GM23338 (cell line): ENCODE results near the gene C11orf52. TPM values are rescaled to one million over a fixed set of nuclear protein-coding genes. Genes with fewer than 3 reads are reported as not detected.
"Not testable (repeated sequence)": the region's sequence is repeated elsewhere in the genome, so short reads cannot be mapped to it uniquely, and the experiment has no call there.

Source experiments
- ATAC-seq: fragments of 200-7000 bp; cut with Tn5 transposase; 3 replicates; pipeline ENCODE4 v1.9.1; 2020
- DNase-seq: peaks from one replicate; pipeline ENCODE4 v3.0.0-alpha.2; 2015; ENCODE audit warnings: low spot score
- H2AFZ ChIP-seq: fragments of 200-600 bp; sonication (generic); 2 replicates; pipeline ENCODE4 v1.8.0; 2016; ENCODE audit warnings: antibody characterized with exemption, mild to moderate bottlenecking, moderate library complexity
- H3F3A ChIP-seq: fragments of 200-600 bp; sonication (generic); replicated peaks from 2 replicates; pipeline ENCODE4 v1.8.0; 2017; ENCODE audit warnings: antibody characterized with exemption, mixed run types, low read depth
- H3K27ac ChIP-seq: fragments of 200-600 bp; sonication (generic); 2 replicates; pipeline ENCODE4 v1.6.1; 2016; ENCODE audit warnings: low read depth
- H3K27me3 ChIP-seq: fragments of 200-600 bp; sonication (generic); 2 replicates; pipeline ENCODE4 v1.8.0; 2016; ENCODE audit warnings: mild to moderate bottlenecking, mixed run types, moderate library complexity; ENCODE audit not compliant: insufficient read depth
- H3K36me3 ChIP-seq: fragments of 200-600 bp; sonication (generic); 2 replicates; pipeline ENCODE4 v1.8.0; 2016; ENCODE audit warnings: mild to moderate bottlenecking; ENCODE audit not compliant: insufficient read depth
- H3K4me1 ChIP-seq: fragments of 200-600 bp; sonication (generic); 2 replicates; pipeline ENCODE4 v1.8.0; 2016; ENCODE audit warnings: mild to moderate bottlenecking, moderate library complexity; ENCODE audit not compliant: insufficient read depth
- H3K4me2 ChIP-seq: fragments of 200-600 bp; sonication (generic); 2 replicates; pipeline ENCODE4 v1.7.1; 2017; ENCODE audit warnings: mixed run types
- H3K4me3 ChIP-seq: fragments of 200-600 bp; sonication (generic); 2 replicates; pipeline ENCODE4 v1.6.1; 2016; ENCODE audit warnings: mixed run types
- H3K79me2 ChIP-seq: fragments of 200-600 bp; sonication (generic); replicated peaks from 2 replicates; pipeline ENCODE4 v1.8.0; 2017; ENCODE audit warnings: mild to moderate bottlenecking; ENCODE audit not compliant: insufficient read depth
- H3K9me2 ChIP-seq: fragments of 200-600 bp; sonication (generic); 2 replicates; pipeline ENCODE4 v1.8.0; 2017; ENCODE audit not compliant: insufficient read depth
- H4K20me1 ChIP-seq: fragments of 200-600 bp; sonication (generic); replicated peaks from 2 replicates; pipeline ENCODE4 v1.8.0; 2017; ENCODE audit warnings: mild to moderate bottlenecking; ENCODE audit not compliant: insufficient read depth
- H3K27ac Mint-ChIP-seq: 2 replicates; pipeline ENCODE4 v1.8.0; 2020; ENCODE audit warnings: inconsistent platforms, mild to moderate bottlenecking, moderate library complexity, mixed read lengths
- H3K27me3 Mint-ChIP-seq: 3 replicates; pipeline ENCODE4 v1.8.0; 2022; ENCODE audit warnings: low read depth, mild to moderate bottlenecking, moderate library complexity, mixed read lengths, inconsistent platforms; ENCODE audit not compliant: insufficient read depth, poor library complexity
- H3K36me3 Mint-ChIP-seq: 3 replicates; pipeline ENCODE4 v1.8.0; 2021; ENCODE audit warnings: low read depth, mild to moderate bottlenecking, inconsistent platforms, moderate library complexity, mixed read lengths
- H3K4me1 Mint-ChIP-seq: 3 replicates; pipeline ENCODE4 v1.8.0; 2020; ENCODE audit warnings: mild to moderate bottlenecking, inconsistent platforms, mixed read lengths
- H3K4me3 Mint-ChIP-seq: 3 replicates; pipeline ENCODE4 v1.8.0; 2021; ENCODE audit warnings: moderate library complexity, mild to moderate bottlenecking, inconsistent platforms, mixed read lengths
- H3K9me3 Mint-ChIP-seq: 3 replicates; pipeline ENCODE4 v1.8.0; 2020; ENCODE audit warnings: moderate library complexity, mild to moderate bottlenecking, inconsistent platforms, mixed read lengths
- CREB1 ChIP-seq: fragments of 250-450 bp; sonication (Bioruptor Pico); IDR thresholded peaks from 2 replicates; pipeline ENCODE4 v1.5.0; 2020; ENCODE audit warnings: low read depth, mild to moderate bottlenecking, moderate library complexity
- EZH2 ChIP-seq: fragments of 200-600 bp; sonication (generic); IDR thresholded peaks from one replicate; pipeline ENCODE4 v1.8.0; 2017; ENCODE audit warnings: antibody characterized with exemption, mild to moderate bottlenecking, low read depth; ENCODE audit not compliant: unreplicated experiment
- EZH2phosphoT487 ChIP-seq: fragments of 200-600 bp; sonication (generic); IDR thresholded peaks from one replicate; pipeline ENCODE4 v1.8.1; 2018; ENCODE audit warnings: antibody characterized with exemption; ENCODE audit not compliant: unreplicated experiment
- NANOG ChIP-seq: IDR thresholded peaks from 2 replicates; pipeline ENCODE4 v1.6.1; 2016; ENCODE audit warnings: antibody characterized with exemption, borderline replicate concordance
- STAT1 ChIP-seq: IDR thresholded peaks from one replicate; pipeline ENCODE4 v1.6.1; 2016; ENCODE audit warnings: antibody characterized with exemption; ENCODE audit not compliant: unreplicated experiment
- ZNF331 ChIP-seq: fragments of 250-450 bp; sonication (Bioruptor Pico); IDR thresholded peaks from 2 replicates; pipeline ENCODE4 v1.5.0; 2020; ENCODE audit warnings: low read depth, mild to moderate bottlenecking, moderate library complexity
- polyA plus RNA-seq: library from polyadenylated mRNA; unstranded; fragments of >200 nt; fragmentation: Nextera tagmentation; extraction: Ambion mirVana; gene quantifications from 2 replicates; pipeline ENCODE4 v1.2.1, GENCODE V29; 2016
- total RNA-seq: library from RNA; depleted of rRNA; stranded (reverse); fragments of >200 nt; shearing (Covaris generic); gene quantifications from 2 replicates; pipeline ENCODE4 v1.2.3, GENCODE V29; 2014
- TF ChIP-seq, protein P1 (sequence below), 2 experiments: fragments of 200-600 bp in 1 of 2; sonication (generic) in 1 of 2; conservative IDR thresholded peaks; 2 replicates each; pipeline versions ENCODE4 v1.5.1 to v1.6.1; 2016 to 2017; ENCODE audit warnings: antibody characterized with exemption in 2 of 2, low read depth in 2 of 2, mild to moderate bottlenecking in 2 of 2, moderate library complexity in 1 of 2
- TF ChIP-seq, protein P2 (sequence below): fragments of 250-450 bp; sonication (Bioruptor Pico); IDR thresholded peaks from 2 replicates; pipeline ENCODE4 v1.5.0; 2020; ENCODE audit warnings: mild to moderate bottlenecking, moderate library complexity
- TF ChIP-seq, protein P3 (sequence below): IDR thresholded peaks from one replicate; pipeline ENCODE4 v1.6.1; 2018; ENCODE audit warnings: antibody characterized with exemption; ENCODE audit not compliant: unreplicated experiment

Gene C11orf52
- total and polyA plus RNA-seq, 2 experiments from 2014 or later, result 1.0 to 4.1 TPM

DNA sequence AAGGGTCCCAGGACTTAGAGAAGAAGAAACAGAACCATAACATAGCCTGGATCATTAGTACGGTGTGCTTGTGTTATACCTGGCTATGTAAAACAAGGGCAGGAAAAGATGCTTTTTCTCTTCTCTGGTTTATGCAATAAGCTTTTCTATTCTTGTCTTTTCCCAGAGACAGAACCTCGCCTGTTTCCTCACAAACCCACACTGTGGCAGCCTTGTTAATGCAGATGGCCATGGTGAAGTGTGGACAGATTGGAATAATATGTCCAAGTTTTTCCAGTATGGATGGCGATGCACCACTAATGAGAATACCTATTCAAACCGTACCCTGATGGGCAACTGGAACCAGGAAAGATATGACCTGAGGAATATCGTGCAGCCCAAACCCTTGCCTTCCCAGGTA is 36.5 kb upstream of the C11orf52 start (continued):
- no peak for TF ChIP-seq EZH2
- no peak for TF ChIP-seq STAT1
- TF ChIP-seq CREB1 (CRISPR knock-in tag), result no peak
- no peak for TF ChIP-seq EZH2phosphoT487
- TF ChIP-seq NANOG, result no peak

GRCh38 chr11:111885053-111885452 is 33.7 kb upstream of the C11orf52 start:
- H3K79me2 ChIP-seq, H3K27ac ChIP-seq, H3F3A ChIP-seq, H3K4me3 Mint-ChIP-seq, H3K27me3 ChIP-seq, H3K9me2 ChIP-seq, H4K20me1 ChIP-seq, H3K9me3 Mint-ChIP-seq, H3K4me1 ChIP-seq, H3K27me3 Mint-ChIP-seq, H2AFZ ChIP-seq, H3K4me3 ChIP-seq, H3K36me3 Mint-ChIP-seq, H3K4me1 Mint-ChIP-seq, H3K4me2 ChIP-seq, DNase-seq, ATAC-seq, H3K36me3 ChIP-seq, H3K27ac Mint-ChIP-seq: not testable (repeated sequence)

DNA sequence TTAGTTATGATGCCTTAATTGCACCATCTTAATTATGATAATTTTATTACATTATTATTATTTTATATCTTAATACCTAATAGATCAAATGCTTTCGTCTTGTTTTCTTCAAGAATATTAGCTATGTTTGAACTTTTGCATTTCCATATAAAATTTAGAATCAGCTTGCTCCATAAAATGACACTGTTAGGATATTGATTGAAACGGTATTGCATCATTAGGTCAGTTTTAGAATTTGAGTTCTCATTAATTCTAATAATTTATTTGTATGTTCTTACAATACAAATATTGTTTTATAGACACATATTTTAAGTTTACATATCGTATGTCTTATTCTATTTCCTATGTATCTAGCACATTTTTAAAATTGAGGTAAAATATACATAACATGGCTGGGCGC is 32.7 kb upstream of the C11orf52 start:
- H3K79me2 ChIP-seq, result no peaks in the 10 kb centered on the region
- DNase-seq (no peak), ATAC-seq (no peak)
- Mint-ChIP-seq H3K27ac (no peak overlapping the region), H3K27me3 (peaks cover 4% of the 10 kb centered on the region), H3K9me3 (no peaks in the 10 kb centered on the region), H3K4me1 (no peaks in the 10 kb centered on the region), H3K4me3 (no peak overlapping the region), H3K36me3 (no peaks in the 10 kb centered on the region)
- no peak overlapping the region for H3K27ac ChIP-seq
- H3K4me2 ChIP-seq, result no peak overlapping the region
- no peaks in the 10 kb centered on the region for H3K36me3 ChIP-seq
- no peaks in the 10 kb centered on the region for H3K9me2 ChIP-seq
- H2AFZ ChIP-seq, result no peak overlapping the region
- no peaks in the 10 kb centered on the region for H3K27me3 ChIP-seq
- H4K20me1 ChIP-seq, result no peaks in the 10 kb centered on the region
- no peaks in the 10 kb centered on the region for H3K4me1 ChIP-seq
- no peak overlapping the region for H3K4me3 ChIP-seq
- H3F3A ChIP-seq, result no peaks in the 10 kb centered on the region
- no peak for TF ChIP-seq EZH2
- TF ChIP-seq, protein P1, sequence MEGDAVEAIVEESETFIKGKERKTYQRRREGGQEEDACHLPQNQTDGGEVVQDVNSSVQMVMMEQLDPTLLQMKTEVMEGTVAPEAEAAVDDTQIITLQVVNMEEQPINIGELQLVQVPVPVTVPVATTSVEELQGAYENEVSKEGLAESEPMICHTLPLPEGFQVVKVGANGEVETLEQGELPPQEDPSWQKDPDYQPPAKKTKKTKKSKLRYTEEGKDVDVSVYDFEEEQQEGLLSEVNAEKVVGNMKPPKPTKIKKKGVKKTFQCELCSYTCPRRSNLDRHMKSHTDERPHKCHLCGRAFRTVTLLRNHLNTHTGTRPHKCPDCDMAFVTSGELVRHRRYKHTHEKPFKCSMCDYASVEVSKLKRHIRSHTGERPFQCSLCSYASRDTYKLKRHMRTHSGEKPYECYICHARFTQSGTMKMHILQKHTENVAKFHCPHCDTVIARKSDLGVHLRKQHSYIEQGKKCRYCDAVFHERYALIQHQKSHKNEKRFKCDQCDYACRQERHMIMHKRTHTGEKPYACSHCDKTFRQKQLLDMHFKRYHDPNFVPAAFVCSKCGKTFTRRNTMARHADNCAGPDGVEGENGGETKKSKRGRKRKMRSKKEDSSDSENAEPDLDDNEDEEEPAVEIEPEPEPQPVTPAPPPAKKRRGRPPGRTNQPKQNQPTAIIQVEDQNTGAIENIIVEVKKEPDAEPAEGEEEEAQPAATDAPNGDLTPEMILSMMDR (conservative IDR thresholded peaks at IDR 0.05; ENCODE audit: low read depth in 2 of 2), result no peak
- TF ChIP-seq NANOG, result no peak
- TF ChIP-seq ZNF331, result no peak
- TF ChIP-seq, protein P2, sequence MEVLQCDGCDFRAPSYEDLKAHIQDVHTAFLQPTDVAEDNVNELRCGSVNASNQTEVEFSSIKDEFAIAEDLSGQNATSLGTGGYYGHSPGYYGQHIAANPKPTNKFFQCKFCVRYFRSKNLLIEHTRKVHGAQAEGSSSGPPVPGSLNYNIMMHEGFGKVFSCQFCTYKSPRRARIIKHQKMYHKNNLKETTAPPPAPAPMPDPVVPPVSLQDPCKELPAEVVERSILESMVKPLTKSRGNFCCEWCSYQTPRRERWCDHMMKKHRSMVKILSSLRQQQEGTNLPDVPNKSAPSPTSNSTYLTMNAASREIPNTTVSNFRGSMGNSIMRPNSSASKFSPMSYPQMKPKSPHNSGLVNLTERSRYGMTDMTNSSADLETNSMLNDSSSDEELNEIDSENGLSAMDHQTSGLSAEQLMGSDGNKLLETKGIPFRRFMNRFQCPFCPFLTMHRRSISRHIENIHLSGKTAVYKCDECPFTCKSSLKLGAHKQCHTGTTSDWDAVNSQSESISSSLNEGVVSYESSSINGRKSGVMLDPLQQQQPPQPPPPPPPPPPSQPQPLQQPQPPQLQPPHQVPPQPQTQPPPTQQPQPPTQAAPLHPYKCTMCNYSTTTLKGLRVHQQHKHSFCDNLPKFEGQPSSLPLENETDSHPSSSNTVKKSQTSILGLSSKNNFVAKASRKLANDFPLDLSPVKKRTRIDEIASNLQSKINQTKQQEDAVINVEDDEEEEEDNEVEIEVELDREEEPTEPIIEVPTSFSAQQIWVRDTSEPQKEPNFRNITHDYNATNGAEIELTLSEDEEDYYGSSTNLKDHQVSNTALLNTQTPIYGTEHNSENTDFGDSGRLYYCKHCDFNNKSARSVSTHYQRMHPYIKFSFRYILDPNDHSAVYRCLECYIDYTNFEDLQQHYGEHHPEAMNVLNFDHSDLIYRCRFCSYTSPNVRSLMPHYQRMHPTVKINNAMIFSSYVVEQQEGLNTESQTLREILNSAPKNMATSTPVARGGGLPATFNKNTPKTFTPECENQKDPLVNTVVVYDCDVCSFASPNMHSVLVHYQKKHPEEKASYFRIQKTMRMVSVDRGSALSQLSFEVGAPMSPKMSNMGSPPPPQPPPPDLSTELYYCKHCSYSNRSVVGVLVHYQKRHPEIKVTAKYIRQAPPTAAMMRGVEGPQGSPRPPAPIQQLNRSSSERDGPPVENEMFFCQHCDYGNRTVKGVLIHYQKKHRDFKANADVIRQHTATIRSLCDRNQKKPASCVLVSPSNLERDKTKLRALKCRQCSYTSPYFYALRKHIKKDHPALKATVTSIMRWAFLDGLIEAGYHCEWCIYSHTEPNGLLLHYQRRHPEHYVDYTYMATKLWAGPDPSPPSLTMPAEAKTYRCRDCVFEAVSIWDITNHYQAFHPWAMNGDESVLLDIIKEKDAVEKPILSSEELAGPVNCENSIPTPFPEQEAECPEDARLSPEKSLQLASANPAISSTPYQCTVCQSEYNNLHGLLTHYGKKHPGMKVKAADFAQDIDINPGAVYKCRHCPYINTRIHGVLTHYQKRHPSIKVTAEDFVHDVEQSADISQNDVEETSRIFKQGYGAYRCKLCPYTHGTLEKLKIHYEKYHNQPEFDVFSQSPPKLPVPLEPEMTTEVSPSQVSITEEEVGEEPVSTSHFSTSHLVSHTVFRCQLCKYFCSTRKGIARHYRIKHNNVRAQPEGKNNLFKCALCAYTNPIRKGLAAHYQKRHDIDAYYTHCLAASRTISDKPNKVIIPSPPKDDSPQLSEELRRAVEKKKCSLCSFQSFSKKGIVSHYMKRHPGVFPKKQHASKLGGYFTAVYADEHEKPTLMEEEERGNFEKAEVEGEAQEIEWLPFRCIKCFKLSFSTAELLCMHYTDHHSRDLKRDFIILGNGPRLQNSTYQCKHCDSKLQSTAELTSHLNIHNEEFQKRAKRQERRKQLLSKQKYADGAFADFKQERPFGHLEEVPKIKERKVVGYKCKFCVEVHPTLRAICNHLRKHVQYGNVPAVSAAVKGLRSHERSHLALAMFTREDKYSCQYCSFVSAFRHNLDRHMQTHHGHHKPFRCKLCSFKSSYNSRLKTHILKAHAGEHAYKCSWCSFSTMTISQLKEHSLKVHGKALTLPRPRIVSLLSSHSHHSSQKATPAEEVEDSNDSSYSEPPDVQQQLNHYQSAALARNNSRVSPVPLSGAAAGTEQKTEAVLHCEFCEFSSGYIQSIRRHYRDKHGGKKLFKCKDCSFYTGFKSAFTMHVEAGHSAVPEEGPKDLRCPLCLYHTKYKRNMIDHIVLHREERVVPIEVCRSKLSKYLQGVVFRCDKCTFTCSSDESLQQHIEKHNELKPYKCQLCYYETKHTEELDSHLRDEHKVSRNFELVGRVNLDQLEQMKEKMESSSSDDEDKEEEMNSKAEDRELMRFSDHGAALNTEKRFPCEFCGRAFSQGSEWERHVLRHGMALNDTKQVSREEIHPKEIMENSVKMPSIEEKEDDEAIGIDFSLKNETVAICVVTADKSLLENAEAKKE (CRISPR knock-in tag), result no peak
- TF ChIP-seq, protein P3, sequence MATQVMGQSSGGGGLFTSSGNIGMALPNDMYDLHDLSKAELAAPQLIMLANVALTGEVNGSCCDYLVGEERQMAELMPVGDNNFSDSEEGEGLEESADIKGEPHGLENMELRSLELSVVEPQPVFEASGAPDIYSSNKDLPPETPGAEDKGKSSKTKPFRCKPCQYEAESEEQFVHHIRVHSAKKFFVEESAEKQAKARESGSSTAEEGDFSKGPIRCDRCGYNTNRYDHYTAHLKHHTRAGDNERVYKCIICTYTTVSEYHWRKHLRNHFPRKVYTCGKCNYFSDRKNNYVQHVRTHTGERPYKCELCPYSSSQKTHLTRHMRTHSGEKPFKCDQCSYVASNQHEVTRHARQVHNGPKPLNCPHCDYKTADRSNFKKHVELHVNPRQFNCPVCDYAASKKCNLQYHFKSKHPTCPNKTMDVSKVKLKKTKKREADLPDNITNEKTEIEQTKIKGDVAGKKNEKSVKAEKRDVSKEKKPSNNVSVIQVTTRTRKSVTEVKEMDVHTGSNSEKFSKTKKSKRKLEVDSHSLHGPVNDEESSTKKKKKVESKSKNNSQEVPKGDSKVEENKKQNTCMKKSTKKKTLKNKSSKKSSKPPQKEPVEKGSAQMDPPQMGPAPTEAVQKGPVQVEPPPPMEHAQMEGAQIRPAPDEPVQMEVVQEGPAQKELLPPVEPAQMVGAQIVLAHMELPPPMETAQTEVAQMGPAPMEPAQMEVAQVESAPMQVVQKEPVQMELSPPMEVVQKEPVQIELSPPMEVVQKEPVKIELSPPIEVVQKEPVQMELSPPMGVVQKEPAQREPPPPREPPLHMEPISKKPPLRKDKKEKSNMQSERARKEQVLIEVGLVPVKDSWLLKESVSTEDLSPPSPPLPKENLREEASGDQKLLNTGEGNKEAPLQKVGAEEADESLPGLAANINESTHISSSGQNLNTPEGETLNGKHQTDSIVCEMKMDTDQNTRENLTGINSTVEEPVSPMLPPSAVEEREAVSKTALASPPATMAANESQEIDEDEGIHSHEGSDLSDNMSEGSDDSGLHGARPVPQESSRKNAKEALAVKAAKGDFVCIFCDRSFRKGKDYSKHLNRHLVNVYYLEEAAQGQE, result no peak
